ENCODE measurements around the gene RXFP2.

DNA sequence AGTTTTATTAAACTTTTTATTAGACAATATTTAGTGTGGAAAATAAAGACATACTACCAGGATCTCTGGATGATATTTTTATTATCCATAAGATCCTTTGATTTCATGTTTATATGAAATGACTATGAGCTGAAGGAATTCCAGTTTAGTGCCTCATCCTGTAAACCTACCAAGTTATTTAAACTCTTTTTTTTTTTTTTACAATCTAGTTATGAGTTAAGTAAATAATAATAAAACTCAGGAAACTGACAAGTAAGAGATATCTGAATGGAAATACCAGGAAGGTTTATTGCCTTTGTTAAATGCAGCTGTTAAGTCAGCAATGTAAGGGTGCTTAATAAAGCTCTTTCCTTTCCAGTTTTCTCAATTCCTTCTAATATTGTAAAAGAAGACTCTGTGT is 53.9 kb downstream of the RXFP2 start:
- TF ChIP-seq, protein P1, sequence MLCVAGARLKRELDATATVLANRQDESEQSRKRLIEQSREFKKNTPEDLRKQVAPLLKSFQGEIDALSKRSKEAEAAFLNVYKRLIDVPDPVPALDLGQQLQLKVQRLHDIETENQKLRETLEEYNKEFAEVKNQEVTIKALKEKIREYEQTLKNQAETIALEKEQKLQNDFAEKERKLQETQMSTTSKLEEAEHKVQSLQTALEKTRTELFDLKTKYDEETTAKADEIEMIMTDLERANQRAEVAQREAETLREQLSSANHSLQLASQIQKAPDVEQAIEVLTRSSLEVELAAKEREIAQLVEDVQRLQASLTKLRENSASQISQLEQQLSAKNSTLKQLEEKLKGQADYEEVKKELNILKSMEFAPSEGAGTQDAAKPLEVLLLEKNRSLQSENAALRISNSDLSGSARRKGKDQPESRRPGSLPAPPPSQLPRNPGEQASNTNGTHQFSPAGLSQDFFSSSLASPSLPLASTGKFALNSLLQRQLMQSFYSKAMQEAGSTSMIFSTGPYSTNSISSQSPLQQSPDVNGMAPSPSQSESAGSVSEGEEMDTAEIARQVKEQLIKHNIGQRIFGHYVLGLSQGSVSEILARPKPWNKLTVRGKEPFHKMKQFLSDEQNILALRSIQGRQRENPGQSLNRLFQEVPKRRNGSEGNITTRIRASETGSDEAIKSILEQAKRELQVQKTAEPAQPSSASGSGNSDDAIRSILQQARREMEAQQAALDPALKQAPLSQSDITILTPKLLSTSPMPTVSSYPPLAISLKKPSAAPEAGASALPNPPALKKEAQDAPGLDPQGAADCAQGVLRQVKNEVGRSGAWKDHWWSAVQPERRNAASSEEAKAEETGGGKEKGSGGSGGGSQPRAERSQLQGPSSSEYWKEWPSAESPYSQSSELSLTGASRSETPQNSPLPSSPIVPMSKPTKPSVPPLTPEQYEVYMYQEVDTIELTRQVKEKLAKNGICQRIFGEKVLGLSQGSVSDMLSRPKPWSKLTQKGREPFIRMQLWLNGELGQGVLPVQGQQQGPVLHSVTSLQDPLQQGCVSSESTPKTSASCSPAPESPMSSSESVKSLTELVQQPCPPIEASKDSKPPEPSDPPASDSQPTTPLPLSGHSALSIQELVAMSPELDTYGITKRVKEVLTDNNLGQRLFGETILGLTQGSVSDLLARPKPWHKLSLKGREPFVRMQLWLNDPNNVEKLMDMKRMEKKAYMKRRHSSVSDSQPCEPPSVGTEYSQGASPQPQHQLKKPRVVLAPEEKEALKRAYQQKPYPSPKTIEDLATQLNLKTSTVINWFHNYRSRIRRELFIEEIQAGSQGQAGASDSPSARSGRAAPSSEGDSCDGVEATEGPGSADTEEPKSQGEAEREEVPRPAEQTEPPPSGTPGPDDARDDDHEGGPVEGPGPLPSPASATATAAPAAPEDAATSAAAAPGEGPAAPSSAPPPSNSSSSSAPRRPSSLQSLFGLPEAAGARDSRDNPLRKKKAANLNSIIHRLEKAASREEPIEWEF (IDR thresholded peaks at IDR 0.05; ENCODE audit: insufficient replicate concordance, low read depth, low read length): no peak
- TF ChIP-seq, protein P2, sequence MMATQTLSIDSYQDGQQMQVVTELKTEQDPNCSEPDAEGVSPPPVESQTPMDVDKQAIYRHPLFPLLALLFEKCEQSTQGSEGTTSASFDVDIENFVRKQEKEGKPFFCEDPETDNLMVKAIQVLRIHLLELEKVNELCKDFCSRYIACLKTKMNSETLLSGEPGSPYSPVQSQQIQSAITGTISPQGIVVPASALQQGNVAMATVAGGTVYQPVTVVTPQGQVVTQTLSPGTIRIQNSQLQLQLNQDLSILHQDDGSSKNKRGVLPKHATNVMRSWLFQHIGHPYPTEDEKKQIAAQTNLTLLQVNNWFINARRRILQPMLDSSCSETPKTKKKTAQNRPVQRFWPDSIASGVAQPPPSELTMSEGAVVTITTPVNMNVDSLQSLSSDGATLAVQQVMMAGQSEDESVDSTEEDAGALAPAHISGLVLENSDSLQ (IDR thresholded peaks at IDR 0.05): no peak
- TF ChIP-seq, protein P3, sequence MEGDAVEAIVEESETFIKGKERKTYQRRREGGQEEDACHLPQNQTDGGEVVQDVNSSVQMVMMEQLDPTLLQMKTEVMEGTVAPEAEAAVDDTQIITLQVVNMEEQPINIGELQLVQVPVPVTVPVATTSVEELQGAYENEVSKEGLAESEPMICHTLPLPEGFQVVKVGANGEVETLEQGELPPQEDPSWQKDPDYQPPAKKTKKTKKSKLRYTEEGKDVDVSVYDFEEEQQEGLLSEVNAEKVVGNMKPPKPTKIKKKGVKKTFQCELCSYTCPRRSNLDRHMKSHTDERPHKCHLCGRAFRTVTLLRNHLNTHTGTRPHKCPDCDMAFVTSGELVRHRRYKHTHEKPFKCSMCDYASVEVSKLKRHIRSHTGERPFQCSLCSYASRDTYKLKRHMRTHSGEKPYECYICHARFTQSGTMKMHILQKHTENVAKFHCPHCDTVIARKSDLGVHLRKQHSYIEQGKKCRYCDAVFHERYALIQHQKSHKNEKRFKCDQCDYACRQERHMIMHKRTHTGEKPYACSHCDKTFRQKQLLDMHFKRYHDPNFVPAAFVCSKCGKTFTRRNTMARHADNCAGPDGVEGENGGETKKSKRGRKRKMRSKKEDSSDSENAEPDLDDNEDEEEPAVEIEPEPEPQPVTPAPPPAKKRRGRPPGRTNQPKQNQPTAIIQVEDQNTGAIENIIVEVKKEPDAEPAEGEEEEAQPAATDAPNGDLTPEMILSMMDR (IDR thresholded peaks at IDR 0.05 in 2 of 3, conservative IDR thresholded peaks at IDR 0.05 in 1 of 3; ENCODE audit: control insufficient read depth in 2 of 3, extremely low read depth in 1 of 3, insufficient read depth in 1 of 3, low read depth in 3 of 3, low read length in 3 of 3): no peak
- no peak for TF ChIP-seq POLR2AphosphoS5 (IDR thresholded peaks at IDR 0.05; ENCODE audit: low read length)
- TF ChIP-seq SMARCA5 (IDR thresholded peaks at IDR 0.05): no peak
- TF ChIP-seq POLR2A (IDR thresholded peaks at IDR 0.05; ENCODE audit: low read depth, low read length): no peak
- TF ChIP-seq TCF7 (IDR thresholded peaks at IDR 0.05; ENCODE audit: borderline replicate concordance): no peak
- TF ChIP-seq SMC3 (IDR thresholded peaks at IDR 0.05; ENCODE audit: borderline replicate concordance, low read length): no peak
- TF ChIP-seq SIN3A (IDR thresholded peaks at IDR 0.05; ENCODE audit: low read depth, low read length): no peak
- TF ChIP-seq, protein P4, sequence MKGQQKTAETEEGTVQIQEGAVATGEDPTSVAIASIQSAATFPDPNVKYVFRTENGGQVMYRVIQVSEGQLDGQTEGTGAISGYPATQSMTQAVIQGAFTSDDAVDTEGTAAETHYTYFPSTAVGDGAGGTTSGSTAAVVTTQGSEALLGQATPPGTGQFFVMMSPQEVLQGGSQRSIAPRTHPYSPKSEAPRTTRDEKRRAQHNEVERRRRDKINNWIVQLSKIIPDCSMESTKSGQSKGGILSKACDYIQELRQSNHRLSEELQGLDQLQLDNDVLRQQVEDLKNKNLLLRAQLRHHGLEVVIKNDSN (IDR thresholded peaks at IDR 0.05; ENCODE audit: borderline replicate concordance, extremely low read length, insufficient read depth, low read depth, low read length): no peak
- TF ChIP-seq MYC (IDR thresholded peaks at IDR 0.05; ENCODE audit: insufficient read depth, insufficient read length, insufficient replicate concordance, low read length, severe bottlenecking): no peak
- no peak for TF ChIP-seq SP1 (IDR thresholded peaks at IDR 0.05; ENCODE audit: low read depth, low read length)
- TF ChIP-seq LARP7 (IDR thresholded peaks at IDR 0.05): no peak
